ENCODE data around the gene C19orf38.

DNA sequence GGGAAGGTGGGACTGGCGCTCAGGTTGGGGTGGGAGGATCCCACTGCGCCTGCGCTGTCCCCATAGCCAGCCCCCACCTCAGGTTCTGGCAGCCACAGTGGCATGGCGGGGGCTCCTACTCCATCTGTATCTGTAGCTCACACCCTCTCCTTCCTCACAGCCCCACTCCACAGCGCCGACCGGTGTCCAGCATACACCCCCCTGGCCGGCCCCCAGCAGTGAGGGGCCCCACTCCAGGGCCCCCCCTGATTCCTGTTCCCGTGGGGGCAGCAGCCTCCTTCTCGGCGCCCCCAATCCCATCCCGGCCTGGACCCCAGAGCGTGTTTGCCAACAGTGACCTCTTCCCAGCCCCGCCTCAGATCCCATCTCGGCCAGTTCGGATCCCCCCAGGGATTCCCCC is 18.2 kb upstream of the C19orf38 start:
- TF ChIP-seq EP300 (conservative IDR thresholded peaks at IDR 0.05; ENCODE audit: poor library complexity, severe bottlenecking) (no peak), EZH2 (IDR thresholded peaks at IDR 0.05; ENCODE audit: borderline replicate concordance, insufficient read depth, low read length, poor library complexity, severe bottlenecking) (no peak), MXI1 (conservative IDR thresholded peaks at IDR 0.05; ENCODE audit: poor library complexity, severe bottlenecking) (no peak), RAD21 (conservative IDR thresholded peaks at IDR 0.05) (no peak), POLR2AphosphoS5 (IDR thresholded peaks at IDR 0.05) (no peak)
- TF ChIP-seq, protein P1, sequence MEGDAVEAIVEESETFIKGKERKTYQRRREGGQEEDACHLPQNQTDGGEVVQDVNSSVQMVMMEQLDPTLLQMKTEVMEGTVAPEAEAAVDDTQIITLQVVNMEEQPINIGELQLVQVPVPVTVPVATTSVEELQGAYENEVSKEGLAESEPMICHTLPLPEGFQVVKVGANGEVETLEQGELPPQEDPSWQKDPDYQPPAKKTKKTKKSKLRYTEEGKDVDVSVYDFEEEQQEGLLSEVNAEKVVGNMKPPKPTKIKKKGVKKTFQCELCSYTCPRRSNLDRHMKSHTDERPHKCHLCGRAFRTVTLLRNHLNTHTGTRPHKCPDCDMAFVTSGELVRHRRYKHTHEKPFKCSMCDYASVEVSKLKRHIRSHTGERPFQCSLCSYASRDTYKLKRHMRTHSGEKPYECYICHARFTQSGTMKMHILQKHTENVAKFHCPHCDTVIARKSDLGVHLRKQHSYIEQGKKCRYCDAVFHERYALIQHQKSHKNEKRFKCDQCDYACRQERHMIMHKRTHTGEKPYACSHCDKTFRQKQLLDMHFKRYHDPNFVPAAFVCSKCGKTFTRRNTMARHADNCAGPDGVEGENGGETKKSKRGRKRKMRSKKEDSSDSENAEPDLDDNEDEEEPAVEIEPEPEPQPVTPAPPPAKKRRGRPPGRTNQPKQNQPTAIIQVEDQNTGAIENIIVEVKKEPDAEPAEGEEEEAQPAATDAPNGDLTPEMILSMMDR (IDR thresholded peaks at IDR 0.05; ENCODE audit: poor library complexity, severe bottlenecking), result no peak

All from neural cell (in vitro differentiated cells).